ENCODE data around the gene RPL41.

Gene RPL41

GRCh38 chr12:56098592-56098991 is 17.8 kb upstream of the RPL41 start:
- Histone ChIP-seq H3K4me2 (no peak overlapping the region), H3K4me1 (ENCODE audit: low read depth, poor library complexity, severe bottlenecking) (peaks cover 9% of the 10 kb centered on the region), H3K27me3 (ENCODE audit: insufficient read depth, low read depth) (peaks cover 10% of the 10 kb centered on the region; the same call in 1 of the 2 replicates), H3K4me3 (IDR thresholded peaks at IDR 0.05; ENCODE audit: insufficient read depth, low read depth, low read length) (no peak overlapping the region), H3K79me2 (ENCODE audit: insufficient read depth, low read depth) (no peaks in the 10 kb centered on the region), H4K20me1 (ENCODE audit: insufficient read depth) (no peaks in the 10 kb centered on the region), H3K9ac (no peak overlapping the region), H3K27ac (no peak overlapping the region), H2AFZ (ENCODE audit: low read depth) (no peak overlapping the region), H3K36me3 (ENCODE audit: insufficient read depth) (no peaks in the 10 kb centered on the region)
- TF ChIP-seq CTCF (conservative IDR thresholded peaks at IDR 0.05; ENCODE audit: low read depth, low read length), result no peak

- H3K27me3 ChIP-seq (ENCODE audit: insufficient read depth, low read depth), result peaks cover 8% of the 10 kb centered on the region; the same call in 1 of the 2 replicates
- H4K20me1 ChIP-seq (ENCODE audit: insufficient read depth), result no peaks in the 10 kb centered on the region
- no peak overlapping the region for H3K4me2 ChIP-seq
- H3K4me3 ChIP-seq (IDR thresholded peaks at IDR 0.05; ENCODE audit: insufficient read depth, low read depth, low read length), result no peak overlapping the region
- no peak overlapping the region for H2AFZ ChIP-seq (ENCODE audit: low read depth)
- TF ChIP-seq CTCF (conservative IDR thresholded peaks at IDR 0.05; ENCODE audit: low read depth, low read length), result no peak
- no peaks in the 10 kb centered on the region for H3K36me3 ChIP-seq (ENCODE audit: insufficient read depth)
- H3K27ac ChIP-seq, result no peak overlapping the region
- peaks cover 11% of the 10 kb centered on the region for H3K4me1 ChIP-seq (ENCODE audit: low read depth, poor library complexity, severe bottlenecking)
- H3K9ac ChIP-seq, result no peak overlapping the region
- H3K79me2 ChIP-seq (ENCODE audit: insufficient read depth, low read depth), result peaks cover 5% of the 10 kb centered on the region
Observed at GRCh38 chr12:56099787-56100186, 16.6 kb upstream of the RPL41 start.

GRCh38 chr12:56101045-56101444 is 15.4 kb upstream of the RPL41 start:
- TF ChIP-seq CTCF (conservative IDR thresholded peaks at IDR 0.05; ENCODE audit: low read depth, low read length), result no peak
- Histone ChIP-seq H3K79me2 (ENCODE audit: insufficient read depth, low read depth) (peaks cover 17% of the 10 kb centered on the region), H3K27ac (no peak overlapping the region), H3K27me3 (ENCODE audit: insufficient read depth, low read depth) (no peaks in the 10 kb centered on the region; the same call in 1 of the 2 replicates), H3K9ac (no peak overlapping the region), H2AFZ (ENCODE audit: low read depth) (no peak overlapping the region), H3K4me2 (no peak overlapping the region), H3K4me1 (ENCODE audit: low read depth, poor library complexity, severe bottlenecking) (peaks cover 16% of the 10 kb centered on the region), H3K36me3 (ENCODE audit: insufficient read depth) (no peaks in the 10 kb centered on the region; the same call in 1 of the 2 replicates), H4K20me1 (ENCODE audit: insufficient read depth) (peaks cover 5% of the 10 kb centered on the region), H3K4me3 (IDR thresholded peaks at IDR 0.05; ENCODE audit: insufficient read depth, low read depth, low read length) (no peak overlapping the region)

GRCh38 chr12:56102683-56103065 is 13.8 kb upstream of the RPL41 start:
- TF ChIP-seq CTCF (conservative IDR thresholded peaks at IDR 0.05; ENCODE audit: low read depth, low read length), result no peak
- Histone ChIP-seq H3K4me1 (ENCODE audit: low read depth, poor library complexity, severe bottlenecking) (peaks cover 32% of the 10 kb centered on the region), H2AFZ (ENCODE audit: low read depth) (no peak overlapping the region), H3K4me3 (IDR thresholded peaks at IDR 0.05; ENCODE audit: insufficient read depth, low read depth, low read length) (no peak overlapping the region), H3K27ac (no peak overlapping the region), H3K36me3 (ENCODE audit: insufficient read depth) (peaks cover 16% of the 10 kb centered on the region; the same call in 1 of the 2 replicates), H3K9ac (no peak overlapping the region), H3K27me3 (ENCODE audit: insufficient read depth, low read depth) (no peaks in the 10 kb centered on the region), H4K20me1 (ENCODE audit: insufficient read depth) (peaks cover 13% of the 10 kb centered on the region), H3K4me2 (peak overlapping the region; percentile 81; the same call in 1 of the 2 replicates), H3K79me2 (ENCODE audit: insufficient read depth, low read depth) (peaks cover 34% of the 10 kb centered on the region)

Data from KMS-11 (cell line).